HG03039 (cell line): Measurements from ENCODE around the gene OR9Q1.

Experiments
- ATAC-seq: cut with Tn5 transposase; IDR thresholded peaks from one replicate; pipeline ENCODE4 v1.9.1; 2021; ENCODE audit warnings: mild to moderate bottlenecking, moderate library complexity; ENCODE audit not compliant: unreplicated experiment

Gene OR9Q1

DNA sequence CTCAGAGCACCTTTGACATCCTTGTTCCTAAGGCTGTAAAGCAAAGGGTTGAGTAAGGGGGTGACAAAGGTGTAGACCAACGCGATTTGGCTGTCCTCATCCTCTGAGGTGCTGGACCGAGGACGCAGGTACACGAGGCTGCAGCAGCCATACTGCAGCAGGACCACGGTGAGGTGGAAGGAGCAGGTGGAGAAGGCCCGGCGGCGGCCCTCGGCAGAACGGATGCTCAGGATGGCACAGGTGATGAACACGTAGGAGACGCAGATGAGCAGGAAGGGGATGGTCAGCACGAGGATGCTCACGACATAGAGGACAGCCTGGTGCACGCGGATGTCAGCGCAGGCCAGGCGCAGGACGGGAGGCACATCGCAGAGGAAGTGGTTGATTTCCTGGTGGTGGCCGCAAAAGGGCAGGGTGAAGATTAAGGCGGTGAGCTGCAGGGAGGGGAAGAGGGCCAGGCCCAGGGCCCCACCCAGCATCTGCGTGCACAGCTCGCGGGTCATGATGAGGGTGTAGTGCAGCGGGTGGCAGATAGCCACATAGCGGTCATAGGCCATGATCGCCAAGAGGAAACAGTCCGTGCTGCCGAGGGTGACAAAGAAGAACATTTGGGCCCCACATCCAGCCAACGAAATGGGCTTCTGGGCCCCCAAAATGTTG is 204.4 kb downstream of the OR9Q1 start:
- no peak for ATAC-seq
